NCI-H446 (cell line): Measurements from ENCODE around the gene SLC2A11.
"Not testable (repeated sequence)": the region's sequence is repeated elsewhere in the genome, so short reads cannot be mapped to it uniquely, and the experiment has no call there.

Experiments used
- DNase-seq, 2 experiments: peaks; one replicate each; lab custom pipeline; 2025; lab: John Stamatoyannopoulos, UW

The SLC2A11 gene

DNA sequence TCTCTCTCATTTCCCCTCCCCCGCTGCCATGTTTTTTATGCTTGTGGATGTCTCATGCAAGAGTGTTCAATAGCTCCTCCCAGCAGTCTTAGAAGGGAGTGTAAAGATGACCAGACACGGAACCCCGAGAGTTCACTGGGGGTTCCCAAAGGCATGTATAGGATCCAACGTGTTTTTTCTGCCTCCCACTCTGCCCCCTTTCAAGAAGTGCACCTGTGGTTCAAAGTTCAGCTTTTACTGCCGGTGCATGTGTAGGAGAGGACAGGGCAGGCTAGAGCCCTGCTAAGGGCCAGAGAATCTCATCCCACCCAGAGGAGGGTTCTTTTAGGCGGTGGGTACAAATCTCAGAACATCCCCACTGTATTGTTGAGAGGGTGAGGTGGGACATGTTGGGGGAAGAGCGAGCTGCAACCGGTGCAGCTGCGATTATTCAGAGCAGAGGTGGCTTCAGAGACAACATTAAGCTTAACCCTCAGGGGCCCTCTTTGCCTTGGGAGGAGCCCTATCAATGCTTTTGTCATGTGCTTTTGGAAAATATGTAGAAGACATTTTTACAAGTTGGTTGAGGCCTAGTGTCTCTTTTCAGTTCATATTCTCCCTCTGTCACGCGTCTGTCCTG, 51.0 kb downstream of the SLC2A11 start:
- DNase-seq = no peak

DNA sequence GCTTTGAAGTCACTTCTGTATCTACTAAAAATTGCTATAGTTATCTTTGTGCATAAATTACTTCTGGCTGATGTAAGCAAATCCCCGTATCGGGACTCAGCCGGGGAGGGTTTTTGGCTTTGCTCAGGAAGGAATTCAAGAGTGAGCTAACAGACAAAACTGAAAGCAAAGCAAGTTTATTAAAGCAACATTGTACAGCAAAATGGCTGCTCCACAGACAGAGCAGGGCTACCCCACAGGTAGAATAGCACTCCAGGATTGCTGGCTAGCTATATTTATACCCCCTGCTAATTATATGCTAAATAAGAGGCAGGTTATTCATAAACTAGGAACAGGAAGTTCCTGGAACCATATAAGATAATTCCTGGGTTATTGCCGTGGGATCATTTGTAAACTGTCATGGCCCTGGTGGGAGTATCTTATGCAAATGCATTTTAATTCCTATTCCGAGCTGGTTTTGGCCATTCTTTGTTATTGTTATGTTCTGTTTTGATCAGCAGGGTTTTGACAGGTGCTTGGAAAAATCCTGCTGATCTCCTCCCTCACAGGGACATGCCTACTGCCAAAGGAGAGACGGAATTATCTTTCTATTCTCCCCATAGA, 51.7 kb downstream of the SLC2A11 start:
- DNase-seq = no peak

GRCh38 chr22:23910496-23911190, 53.0 kb downstream of the SLC2A11 start:
- no peak for DNase-seq

DNA sequence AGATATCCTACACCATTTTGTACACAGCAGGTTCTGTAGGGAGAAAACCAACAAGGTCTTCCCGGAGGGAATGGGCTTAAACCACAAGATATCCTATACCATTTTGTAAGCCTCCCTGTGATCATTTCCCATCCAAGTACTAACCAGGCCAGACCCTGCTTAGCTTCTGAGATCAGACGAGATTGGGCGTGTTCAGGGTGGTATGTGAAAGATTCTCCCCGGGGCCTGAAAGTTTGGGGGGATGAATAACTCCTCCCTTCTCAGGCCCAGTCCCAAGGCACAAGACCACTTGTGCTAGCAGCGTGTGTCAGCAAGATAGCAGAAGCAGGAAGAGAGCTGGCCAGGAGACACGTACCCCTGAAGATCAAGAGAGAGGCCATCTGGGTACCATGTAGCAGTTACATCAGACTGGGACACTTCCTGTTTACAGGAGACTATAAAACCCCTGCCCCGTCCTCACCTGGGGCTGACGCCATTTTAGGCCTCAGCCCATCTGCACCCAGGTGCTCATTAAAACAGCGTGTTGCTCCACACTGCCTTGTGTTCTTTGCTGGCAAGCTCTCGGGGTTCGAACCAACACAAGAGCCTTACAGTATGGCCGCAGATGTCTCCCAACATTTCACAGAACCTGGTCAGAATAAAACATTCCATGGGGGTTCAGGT, 53.8 kb downstream of the SLC2A11 start:
- no peak for DNase-seq

DNA sequence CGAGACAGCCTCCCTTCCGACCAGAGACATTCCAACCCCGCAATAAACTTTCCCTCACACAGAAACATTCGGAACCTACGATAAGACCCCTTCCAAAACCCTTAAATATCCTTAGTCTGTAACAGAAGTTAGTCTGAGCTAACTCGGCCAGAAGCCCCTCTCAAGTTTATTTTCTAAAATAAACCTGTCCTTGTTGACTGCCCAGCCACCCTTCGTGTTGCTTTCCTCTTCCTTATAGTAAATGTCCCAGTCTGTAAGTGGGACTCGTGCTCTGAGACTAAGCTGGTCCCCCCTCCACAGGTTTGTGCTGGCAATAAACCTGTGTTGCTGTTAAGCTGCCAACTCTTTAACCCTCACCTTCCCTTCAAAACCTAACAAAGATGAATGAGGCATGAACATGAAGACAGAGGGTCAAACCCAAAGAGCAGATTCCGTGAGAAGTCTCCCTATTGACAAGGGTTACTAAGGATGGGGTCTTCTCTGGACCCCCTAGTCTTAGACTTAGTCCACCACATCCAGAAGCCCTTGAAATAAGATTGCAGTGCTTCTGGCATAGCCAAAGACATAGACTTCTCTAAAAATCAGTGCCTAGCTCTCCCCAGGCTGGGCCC, 54.7 kb downstream of the SLC2A11 start:
- no peak for DNase-seq

- DNase-seq = no peak
These were observed 55.6 kb downstream of the SLC2A11 start for GRCh38 chr22:23913306-23913660.

- DNase-seq = peak; percentile 99 to 100
These were observed 56.1 kb downstream of the SLC2A11 start for GRCh38 chr22:23913661-23914353.

DNA sequence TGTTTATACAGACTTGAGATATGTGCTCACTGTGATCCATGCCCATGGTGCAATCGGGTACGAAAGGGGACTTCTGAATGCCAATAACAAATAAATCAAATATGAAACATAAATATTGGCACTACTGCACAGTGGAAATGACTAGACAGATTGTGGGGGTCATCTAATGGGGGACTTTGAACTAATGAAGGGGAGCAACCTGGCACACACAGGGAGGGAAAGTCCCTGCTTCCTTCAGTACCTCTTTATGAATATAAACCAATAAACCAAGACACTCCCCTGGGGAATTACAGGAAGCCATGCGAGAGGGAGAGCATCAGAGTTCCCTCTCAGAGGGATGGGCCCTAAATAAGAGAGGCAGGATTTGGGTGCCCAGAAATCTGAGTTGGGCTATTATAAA, 57.6 kb downstream of the SLC2A11 start:
- no peak for DNase-seq

DNA sequence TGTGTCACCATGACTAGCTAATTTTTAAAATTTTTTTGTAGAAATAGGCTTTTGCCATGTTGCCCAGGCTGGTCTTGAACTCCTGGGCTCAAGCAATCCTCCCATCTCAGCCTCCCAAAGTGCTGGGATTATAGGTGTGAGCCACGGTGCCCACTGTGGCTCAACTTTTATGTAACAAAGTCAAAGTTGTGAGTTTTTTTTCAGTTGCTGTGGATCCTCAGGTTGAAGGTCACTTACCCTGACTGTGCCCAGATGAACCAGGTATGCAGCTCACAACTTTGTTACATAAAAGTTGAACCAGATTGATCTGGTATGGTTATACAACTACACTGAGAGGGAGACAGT, 62.6 kb downstream of the SLC2A11 start:
- DNase-seq = not testable (repeated sequence)

GRCh38 chr22:23921586-23922201, 64.0 kb downstream of the SLC2A11 start:
- DNase-seq = not testable (repeated sequence)

GRCh38 chr22:23922921-23923320, 65.2 kb downstream of the SLC2A11 start:
- no peak for DNase-seq

DNA sequence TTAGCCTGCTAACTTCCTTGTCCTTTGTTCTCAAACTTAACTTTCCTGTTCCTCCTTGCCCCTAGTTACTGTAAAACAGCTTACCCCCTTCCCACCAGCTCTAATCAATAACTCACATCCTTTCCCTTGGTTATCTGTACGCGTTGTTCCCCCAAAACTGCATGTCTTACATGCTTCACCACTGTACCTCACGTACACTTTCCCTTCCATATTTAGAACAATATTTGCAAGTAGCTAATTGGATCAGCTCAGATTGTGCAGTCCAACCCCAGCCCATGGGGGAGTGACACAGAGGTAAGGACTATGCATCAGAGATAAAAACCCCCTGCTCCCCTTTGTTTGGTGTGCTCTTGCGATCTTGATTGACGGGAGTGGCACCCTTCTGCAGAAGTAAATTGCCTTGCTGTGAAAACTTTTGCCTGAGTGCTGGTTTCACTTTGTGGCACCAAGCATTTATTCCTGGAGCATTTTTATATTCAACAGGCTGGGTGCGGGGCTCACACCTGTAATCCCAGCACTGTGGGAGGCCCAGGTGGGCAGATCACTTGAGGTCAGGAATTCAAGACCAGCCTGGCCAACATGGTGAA, 67.4 kb downstream of the SLC2A11 start:
- no peak for DNase-seq

- DNase-seq = no peak
These were observed 68.9 kb downstream of the SLC2A11 start for GRCh38 chr22:23926561-23926960.
